ENCODE results near the gene CALCR. TPM values are rescaled to one million over a fixed set of nuclear protein-coding genes. Genes with fewer than 3 reads are reported as not detected.

The CALCR gene
- total RNA-seq, 2 donors from 2014 or later = not detected

DNA sequence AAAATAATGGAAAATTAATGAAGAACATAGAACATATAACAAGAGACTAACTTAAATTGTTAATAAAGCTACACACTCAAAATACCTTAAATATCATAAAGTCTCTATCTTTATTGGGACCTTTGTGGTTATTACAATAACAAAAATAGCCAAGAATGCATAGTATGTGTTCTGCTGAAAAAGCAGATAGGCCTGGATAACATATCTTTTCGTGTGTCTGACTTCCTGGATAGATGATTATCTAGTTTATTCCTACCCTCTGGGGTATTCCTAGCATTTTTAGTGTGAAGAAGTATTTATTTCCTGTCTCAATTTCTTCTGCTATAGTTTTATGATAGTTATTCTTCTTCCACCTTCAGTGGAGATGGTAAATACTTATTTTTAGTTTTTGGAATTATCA is 36.5 kb downstream of the CALCR start:
- TF ChIP-seq, protein P1, sequence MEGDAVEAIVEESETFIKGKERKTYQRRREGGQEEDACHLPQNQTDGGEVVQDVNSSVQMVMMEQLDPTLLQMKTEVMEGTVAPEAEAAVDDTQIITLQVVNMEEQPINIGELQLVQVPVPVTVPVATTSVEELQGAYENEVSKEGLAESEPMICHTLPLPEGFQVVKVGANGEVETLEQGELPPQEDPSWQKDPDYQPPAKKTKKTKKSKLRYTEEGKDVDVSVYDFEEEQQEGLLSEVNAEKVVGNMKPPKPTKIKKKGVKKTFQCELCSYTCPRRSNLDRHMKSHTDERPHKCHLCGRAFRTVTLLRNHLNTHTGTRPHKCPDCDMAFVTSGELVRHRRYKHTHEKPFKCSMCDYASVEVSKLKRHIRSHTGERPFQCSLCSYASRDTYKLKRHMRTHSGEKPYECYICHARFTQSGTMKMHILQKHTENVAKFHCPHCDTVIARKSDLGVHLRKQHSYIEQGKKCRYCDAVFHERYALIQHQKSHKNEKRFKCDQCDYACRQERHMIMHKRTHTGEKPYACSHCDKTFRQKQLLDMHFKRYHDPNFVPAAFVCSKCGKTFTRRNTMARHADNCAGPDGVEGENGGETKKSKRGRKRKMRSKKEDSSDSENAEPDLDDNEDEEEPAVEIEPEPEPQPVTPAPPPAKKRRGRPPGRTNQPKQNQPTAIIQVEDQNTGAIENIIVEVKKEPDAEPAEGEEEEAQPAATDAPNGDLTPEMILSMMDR (IDR thresholded peaks at IDR 0.05) = no peak
- Histone ChIP-seq H3K4me1 (ENCODE audit: control insufficient read depth in 1 of 2, low read depth in 2 of 2) (no peaks in the 10 kb centered on the region), H3K36me3 (no peaks in the 10 kb centered on the region), H3K27ac (no peak overlapping the region), H3K4me3 (no peak overlapping the region), H3K27me3 (replicated peaks; ENCODE audit: insufficient read depth) (no peaks in the 10 kb centered on the region), H3K9me3 (no peaks in the 10 kb centered on the region)
- DNase-seq (ENCODE audit: low spot score) = no peak
- ATAC-seq (ENCODE audit: insufficient number of reproducible peaks, low FRiP score, low read depth) = no peak

DNA sequence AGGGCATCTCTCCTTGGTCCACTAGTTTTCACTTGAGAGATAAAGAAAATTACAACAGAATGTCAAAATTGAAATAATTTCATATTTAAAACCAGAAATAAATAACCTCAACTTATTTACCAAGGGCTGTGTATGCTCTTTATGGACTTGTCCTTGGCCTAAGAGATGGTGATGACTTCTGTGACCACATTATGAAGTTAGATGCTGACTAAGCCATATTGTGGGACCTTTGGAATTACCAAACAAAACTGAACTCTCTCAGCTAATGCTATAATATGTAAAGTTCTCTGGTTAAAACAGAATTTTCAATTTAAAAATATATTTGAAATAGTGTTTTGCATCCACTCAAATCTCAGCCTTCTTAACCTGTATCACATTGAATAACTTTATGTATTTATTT is 38.9 kb downstream of the CALCR start:
- no peak for ATAC-seq (ENCODE audit: insufficient number of reproducible peaks, low FRiP score, low read depth)
- no peaks in the 10 kb centered on the region for H3K4me1 ChIP-seq (ENCODE audit: control insufficient read depth in 1 of 2, low read depth in 2 of 2)
- no peaks in the 10 kb centered on the region for H3K9me3 ChIP-seq

DNA sequence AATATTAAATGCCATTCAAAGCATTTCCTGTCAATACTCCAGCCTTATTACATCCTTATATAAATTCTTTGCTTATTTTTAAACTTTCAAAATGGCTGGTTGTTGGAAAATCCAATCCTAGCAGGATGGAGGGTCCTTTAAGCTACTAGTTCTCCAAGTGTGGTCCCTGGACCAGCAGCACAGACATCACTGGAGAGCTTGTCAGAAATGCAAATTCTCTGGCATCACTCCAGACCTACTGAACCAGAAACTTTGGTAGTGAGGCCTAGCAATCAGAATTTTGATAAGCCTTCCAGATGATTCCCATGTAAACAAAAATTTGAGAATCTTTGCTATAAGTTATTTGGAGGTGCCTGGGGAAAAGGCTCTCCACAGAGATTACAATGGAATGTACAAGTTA is 43.8 kb downstream of the CALCR start:
- no peak overlapping the region for H3K4me3 ChIP-seq
- no peak for ATAC-seq (ENCODE audit: insufficient number of reproducible peaks, low FRiP score, low read depth)

More for the DNA sequence above, 38.9 kb downstream of the CALCR start:
- Histone ChIP-seq H3K27me3 (replicated peaks; ENCODE audit: insufficient read depth) (no peaks in the 10 kb centered on the region), H3K27ac (no peak overlapping the region), H3K4me3 (no peak overlapping the region), H3K36me3 (no peaks in the 10 kb centered on the region)
- TF ChIP-seq, protein P1 (IDR thresholded peaks at IDR 0.05) = no peak
- DNase-seq (ENCODE audit: low spot score) = no peak

DNA sequence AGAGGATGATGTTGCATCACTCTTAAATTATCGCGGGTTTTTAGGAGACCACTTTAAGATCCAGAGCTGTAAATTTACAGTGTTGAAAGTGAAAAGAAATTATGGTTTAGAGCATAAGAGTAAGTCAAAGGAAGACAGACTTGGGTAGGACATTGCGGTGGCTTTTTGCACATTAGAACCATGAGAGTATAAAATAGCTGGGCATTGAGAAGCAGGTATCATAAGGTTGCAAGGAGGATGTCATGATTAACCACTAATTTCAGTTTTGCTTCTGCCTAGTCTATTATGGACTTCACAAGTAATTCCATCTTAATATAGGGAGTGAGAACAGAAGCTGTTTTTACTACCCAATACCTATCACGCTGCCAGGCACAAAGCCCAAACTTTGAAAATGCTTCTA is 57.7 kb downstream of the CALCR start:
- H3K27ac ChIP-seq = no peak overlapping the region
- ATAC-seq (ENCODE audit: insufficient number of reproducible peaks, low FRiP score, low read depth) = no peak
- no peaks in the 10 kb centered on the region for H3K36me3 ChIP-seq
- no peak for DNase-seq (ENCODE audit: low spot score)
- H3K4me1 ChIP-seq (ENCODE audit: control insufficient read depth in 1 of 2, low read depth in 2 of 2) = no peaks in the 10 kb centered on the region
- H3K27me3 ChIP-seq (replicated peaks; ENCODE audit: insufficient read depth) = no peaks in the 10 kb centered on the region
- no peak overlapping the region for H3K4me3 ChIP-seq
- no peaks in the 10 kb centered on the region for H3K9me3 ChIP-seq
- TF ChIP-seq, protein P1 (IDR thresholded peaks at IDR 0.05) = no peak

More for the DNA sequence above, 43.8 kb downstream of the CALCR start:
- H3K36me3 ChIP-seq = no peaks in the 10 kb centered on the region
- no peaks in the 10 kb centered on the region for H3K9me3 ChIP-seq
- H3K4me1 ChIP-seq (ENCODE audit: control insufficient read depth in 1 of 2, low read depth in 2 of 2) = no peaks in the 10 kb centered on the region
- no peak for DNase-seq (ENCODE audit: low spot score)
- no peak overlapping the region for H3K27ac ChIP-seq
- TF ChIP-seq, protein P1 (IDR thresholded peaks at IDR 0.05) = no peak
- no peaks in the 10 kb centered on the region for H3K27me3 ChIP-seq (replicated peaks; ENCODE audit: insufficient read depth)

DNA sequence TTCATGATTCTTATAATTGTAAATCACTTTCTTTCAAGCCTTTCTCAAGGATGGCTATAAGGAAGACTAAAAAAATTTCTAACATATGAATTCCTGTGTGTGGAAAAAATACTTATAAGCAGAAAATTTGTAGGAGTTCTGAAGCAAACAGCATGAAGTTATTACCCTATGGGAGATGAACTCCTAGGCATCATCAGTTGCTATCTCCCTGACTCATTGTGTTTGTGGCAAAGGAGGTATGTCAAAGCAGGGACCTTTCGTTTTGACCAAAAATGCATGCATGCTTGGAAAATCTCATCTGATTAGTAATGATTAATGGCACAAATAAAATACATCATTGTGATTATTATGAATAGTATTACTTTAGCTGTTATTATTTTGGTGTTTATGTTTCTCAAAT is 59.4 kb downstream of the CALCR start:
- Histone ChIP-seq H3K27me3 (replicated peaks; ENCODE audit: insufficient read depth) (no peaks in the 10 kb centered on the region), H3K4me3 (no peak overlapping the region), H3K4me1 (ENCODE audit: control insufficient read depth in 1 of 2, low read depth in 2 of 2) (no peaks in the 10 kb centered on the region), H3K9me3 (no peaks in the 10 kb centered on the region), H3K27ac (no peak overlapping the region), H3K36me3 (no peaks in the 10 kb centered on the region)
- TF ChIP-seq, protein P1 (IDR thresholded peaks at IDR 0.05) = no peak
- DNase-seq (ENCODE audit: low spot score) (no peak), ATAC-seq (ENCODE audit: insufficient number of reproducible peaks, low FRiP score, low read depth) (no peak)
